Mucosa of descending colon (tissue), 3 donors: ENCODE data around the gene PARP12. TPM values are rescaled to one million over a fixed set of nuclear protein-coding genes. Genes with fewer than 3 reads are reported as not detected.

ENCODE experiments used
- ATAC-seq: fragments of 200-7000 bp; cut with Tn5 transposase; one replicate; pipeline ENCODE4 v1.9.1; 2020; ENCODE audit warnings: mild to moderate bottlenecking, moderate library complexity
- DNase-seq, 3 donors: peaks; one replicate each; pipeline ENCODE4 v3.0.0-alpha.2; 2020
- H3K36me3 ChIP-seq: fragments of 200-600 bp; one replicate; pipeline ENCODE4 v1.8.0; 2021; ENCODE audit warnings: low read depth, mild to moderate bottlenecking
- H3K4me1 ChIP-seq: fragments of 200-600 bp; one replicate; pipeline ENCODE4 v1.8.0; 2021; ENCODE audit warnings: low read depth, mild to moderate bottlenecking
- H3K4me3 ChIP-seq: fragments of 200-600 bp; one replicate; pipeline ENCODE4 v1.8.0; 2021; ENCODE audit warnings: mild to moderate bottlenecking
- H3K9me3 ChIP-seq: fragments of 200-600 bp; one replicate; pipeline ENCODE4 v1.8.0; 2021; ENCODE audit warnings: mild to moderate bottlenecking
- CTCF ChIP-seq: fragments of 200-600 bp; IDR thresholded peaks from one replicate; pipeline ENCODE4 v1.8.0; 2022; ENCODE audit warnings: antibody characterized with exemption, mild to moderate bottlenecking
- intact Hi-C, 2 donors: fragments of 100-400 bp; cut with DNase I in 1 of 2; cut with micrococcal nuclease in 1 of 2; formaldehyde crosslinking; loops; one replicate each; pipeline versions ENCODE4 v1.11.0 to v1.11.1; 2022; cut with DNase I, micrococcal nuclease
- total RNA-seq, 3 donors: library from RNA; stranded (reverse); fragmentation: NEBNext Ultra II Directional in 2 of 3; extraction: Animal tissue kit (Norgen Biotek cat#: 25700) in 2 of 3; gene quantifications; one replicate each; pipeline versions ENCODE4 v1.2.1 to v1.2.4, GENCODE V29; 2021 to 2023
- donor health status: DM: no; HTN: no; CAD: no; lungs with moderate emphysema.
- donor health status: DM: no; HTN: no; CAD: no.
- donor health status: DM: no; HTN: yes; CAD: no.

Gene PARP12
- total RNA-seq, 3 donors from 2014 or later, result 55.7 to 77.0 (median 61.8) TPM

GRCh38 chr7:140027858-140028257 lies 34.9 kb downstream of the PARP12 start:
- intact Hi-C loops, result no loop called here

GRCh38 chr7:140026935-140027334 lies 35.8 kb downstream of the PARP12 start:
- intact Hi-C loops, result no loop called here
- ATAC-seq, result no peak
- Histone ChIP-seq H3K4me1 (no peaks in the 10 kb centered on the region), H3K4me3 (no peak overlapping the region), H3K36me3 (peaks cover 4% of the 10 kb centered on the region), H3K9me3 (no peaks in the 10 kb centered on the region)
- DNase-seq, result no peak
- TF ChIP-seq CTCF, result no peak

More at GRCh38 chr7:140027858-140028257, 34.9 kb downstream of the PARP12 start:
- H3K9me3 ChIP-seq, result no peaks in the 10 kb centered on the region
- no peak overlapping the region for H3K4me3 ChIP-seq
- ATAC-seq (no peak), DNase-seq (no peak)
- H3K36me3 ChIP-seq, result peaks cover 4% of the 10 kb centered on the region
- TF ChIP-seq CTCF, result no peak
- H3K4me1 ChIP-seq, result no peaks in the 10 kb centered on the region

- TF ChIP-seq CTCF, result no peak
- Histone ChIP-seq H3K4me1 (no peaks in the 10 kb centered on the region), H3K9me3 (no peaks in the 10 kb centered on the region), H3K4me3 (no peak overlapping the region), H3K36me3 (peaks cover 4% of the 10 kb centered on the region)
- ATAC-seq, result no peak
- intact Hi-C loops, result no loop called here
- no peak for DNase-seq
These were observed 36.8 kb downstream of the PARP12 start for GRCh38 chr7:140025814-140026433.

- no peak for ATAC-seq
- no peak for TF ChIP-seq CTCF
- Histone ChIP-seq H3K36me3 (peaks cover 4% of the 10 kb centered on the region), H3K9me3 (no peaks in the 10 kb centered on the region), H3K4me3 (no peak overlapping the region), H3K4me1 (no peaks in the 10 kb centered on the region)
- no peak for DNase-seq
- intact Hi-C loops, result no loop called here
These were observed 37.5 kb downstream of the PARP12 start for GRCh38 chr7:140025241-140025640.

- TF ChIP-seq CTCF, result no peak
- DNase-seq, result no peak
- Histone ChIP-seq H3K4me3 (no peak overlapping the region), H3K36me3 (peaks cover 4% of the 10 kb centered on the region), H3K9me3 (no peaks in the 10 kb centered on the region), H3K4me1 (no peaks in the 10 kb centered on the region)
- ATAC-seq, result no peak
- intact Hi-C loops, result no loop called here
These were observed 38.2 kb downstream of the PARP12 start for GRCh38 chr7:140024585-140024984.

- H3K9me3 ChIP-seq, result no peaks in the 10 kb centered on the region
- DNase-seq (no peak), ATAC-seq (no peak)
- intact Hi-C loops, result no loop called here
- no peaks in the 10 kb centered on the region for H3K4me1 ChIP-seq
- H3K4me3 ChIP-seq, result no peak overlapping the region
- no peak for TF ChIP-seq CTCF
- H3K36me3 ChIP-seq, result peaks cover 4% of the 10 kb centered on the region
These were observed 39.0 kb downstream of the PARP12 start for GRCh38 chr7:140023728-140024127.
